ENCODE measurements around the gene SKI.

Gene SKI

GRCh38 chr1:2228157-2228594, at the start of gene SKI:
SKI (plus strand) TSS chr1:2228319; CDS start chr1:2228767, 448 bp downstream.
- in situ Hi-C loops (cut with HindIII; ENCODE audit: low pct_ligation_motif_present, low pct_unique_long_range_greater_than_20kb, low sequenced_read_pairs) = no loop called here
- DNase-seq = no peak

GRCh38 chr1:2178875-2179274, 49.2 kb upstream of the SKI start:
- in situ Hi-C loops (cut with HindIII; ENCODE audit: low pct_ligation_motif_present, low pct_unique_long_range_greater_than_20kb, low sequenced_read_pairs) = no loop called here
- no peak for DNase-seq

- in situ Hi-C loops (cut with HindIII; ENCODE audit: low pct_ligation_motif_present, low pct_unique_long_range_greater_than_20kb, low sequenced_read_pairs) = no loop called here
- DNase-seq = no peak
Observed at GRCh38 chr1:2179283-2180013, 48.7 kb upstream of the SKI start.

- in situ Hi-C loops (cut with HindIII; ENCODE audit: low pct_ligation_motif_present, low pct_unique_long_range_greater_than_20kb, low sequenced_read_pairs) = no loop called here
- DNase-seq = no peak
Observed at GRCh38 chr1:2180297-2181245, 47.5 kb upstream of the SKI start.

GRCh38 chr1:2181271-2181670, 46.8 kb upstream of the SKI start:
- in situ Hi-C loops (cut with HindIII; ENCODE audit: low pct_ligation_motif_present, low pct_unique_long_range_greater_than_20kb, low sequenced_read_pairs) = no loop called here

GRCh38 chr1:2181752-2182151, 46.4 kb upstream of the SKI start:
- no peak for DNase-seq
- in situ Hi-C loops (cut with HindIII; ENCODE audit: low pct_ligation_motif_present, low pct_unique_long_range_greater_than_20kb, low sequenced_read_pairs) = no loop called here

More at GRCh38 chr1:2181271-2181670, 46.8 kb upstream of the SKI start:
- DNase-seq = no peak

- no peak for DNase-seq
- in situ Hi-C loops (cut with HindIII; ENCODE audit: low pct_ligation_motif_present, low pct_unique_long_range_greater_than_20kb, low sequenced_read_pairs) = no loop called here
Observed at GRCh38 chr1:2182376-2182775, 45.7 kb upstream of the SKI start.

- in situ Hi-C loops (cut with HindIII; ENCODE audit: low pct_ligation_motif_present, low pct_unique_long_range_greater_than_20kb, low sequenced_read_pairs) = no loop called here
- DNase-seq = no peak
Observed at GRCh38 chr1:2183937-2184334, 44.2 kb upstream of the SKI start.

- in situ Hi-C loops (cut with HindIII; ENCODE audit: low pct_ligation_motif_present, low pct_unique_long_range_greater_than_20kb, low sequenced_read_pairs) = no loop called here
Observed at GRCh38 chr1:2184531-2184930, 43.6 kb upstream of the SKI start.

GRCh38 chr1:2184934-2185333, 43.2 kb upstream of the SKI start:
- in situ Hi-C loops (cut with HindIII; ENCODE audit: low pct_ligation_motif_present, low pct_unique_long_range_greater_than_20kb, low sequenced_read_pairs) = no loop called here
- no peak for DNase-seq

More at GRCh38 chr1:2184531-2184930, 43.6 kb upstream of the SKI start:
- DNase-seq = no peak

- in situ Hi-C loops (cut with HindIII; ENCODE audit: low pct_ligation_motif_present, low pct_unique_long_range_greater_than_20kb, low sequenced_read_pairs) = no loop called here
Observed at GRCh38 chr1:2185880-2186855, 42.0 kb upstream of the SKI start.

GRCh38 chr1:2186901-2187300, 41.2 kb upstream of the SKI start:
- in situ Hi-C loops (cut with HindIII; ENCODE audit: low pct_ligation_motif_present, low pct_unique_long_range_greater_than_20kb, low sequenced_read_pairs) = no loop called here

More at GRCh38 chr1:2185880-2186855, 42.0 kb upstream of the SKI start:
- DNase-seq = no peak

GRCh38 chr1:2187619-2188018, 40.5 kb upstream of the SKI start:
- DNase-seq = no peak
- in situ Hi-C loops (cut with HindIII; ENCODE audit: low pct_ligation_motif_present, low pct_unique_long_range_greater_than_20kb, low sequenced_read_pairs) = no loop called here

More at GRCh38 chr1:2186901-2187300, 41.2 kb upstream of the SKI start:
- DNase-seq = no peak

- in situ Hi-C loops (cut with HindIII; ENCODE audit: low pct_ligation_motif_present, low pct_unique_long_range_greater_than_20kb, low sequenced_read_pairs) = no loop called here
Observed at GRCh38 chr1:2188336-2188735, 39.8 kb upstream of the SKI start.

GRCh38 chr1:2189459-2190425, 38.4 kb upstream of the SKI start:
- in situ Hi-C loops (cut with HindIII; ENCODE audit: low pct_ligation_motif_present, low pct_unique_long_range_greater_than_20kb, low sequenced_read_pairs) = no loop called here
- peak; percentile 83 for DNase-seq

More at GRCh38 chr1:2188336-2188735, 39.8 kb upstream of the SKI start:
- no peak for DNase-seq

GRCh38 chr1:2190491-2190976, 37.6 kb upstream of the SKI start:
- DNase-seq = no peak
- in situ Hi-C loops (cut with HindIII; ENCODE audit: low pct_ligation_motif_present, low pct_unique_long_range_greater_than_20kb, low sequenced_read_pairs) = no loop called here

All from ACHN (cell line).